Esophagus (tissue), 2 donors: ENCODE data around the gene XPO6. TPM values are rescaled to one million over a fixed set of nuclear protein-coding genes. Genes with fewer than 3 reads are reported as not detected.

Source experiments
- H3K27ac ChIP-seq, 2 donors: one replicate each; pipeline ENCODE4 v1.5.1; 2013; ENCODE audit warnings: low read depth in 2 of 2, mild to moderate bottlenecking in 2 of 2, inconsistent platforms in 1 of 2, low read length in 1 of 2, moderate library complexity in 1 of 2
- H3K27me3 ChIP-seq, 2 donors: one replicate each; pipeline ENCODE4 v1.6.1; 2013; ENCODE audit warnings: low read length in 2 of 2, control low read depth in 1 of 2, mild to moderate bottlenecking in 1 of 2; ENCODE audit not compliant: insufficient read depth in 2 of 2, control insufficient read depth in 1 of 2
- H3K36me3 ChIP-seq, 2 donors: one replicate each; pipeline ENCODE4 v1.6.1; 2013; ENCODE audit warnings: low read length in 1 of 2; ENCODE audit not compliant: control insufficient read depth in 2 of 2, insufficient read depth in 2 of 2
- H3K4me1 ChIP-seq, 2 donors: one replicate each; pipeline ENCODE4 v1.6.1; 2013; ENCODE audit warnings: low read length in 1 of 2; ENCODE audit not compliant: control insufficient read depth in 2 of 2, insufficient read depth in 2 of 2
- H3K4me3 ChIP-seq, 2 donors: one replicate each; pipeline ENCODE4 v1.5.1; 2013; ENCODE audit warnings: low read length in 2 of 2, mild to moderate bottlenecking in 2 of 2, low read depth in 1 of 2, moderate library complexity in 1 of 2
- H3K9me3 ChIP-seq, 2 donors: one replicate each; pipeline ENCODE4 v1.6.1; 2013; ENCODE audit warnings: mild to moderate bottlenecking in 2 of 2, low read depth in 1 of 2, low read length in 1 of 2, moderate library complexity in 1 of 2; ENCODE audit not compliant: control insufficient read depth in 2 of 2, insufficient read depth in 1 of 2
- WGBS, 2 donors: extraction: QIAGEN DNeasy Blood & Tissue Kit; methylation state at CpG; one replicate each; pipeline ENCODE4 v1.1.7; 2013; 5-methylcytosine and 5-hydroxymethylcytosine counted together
- polyA plus RNA-seq, 2 donors: library from polyadenylated mRNA; stranded (reverse); fragments of 200-250 nt; gene quantifications; one replicate each; pipeline ENCODE4 v1.2.3, GENCODE V29; 2013
- donor health status: healthy with polysubstance abuse.
- donor health status: Bipolar disorder and iron deficiency.

XPO6 gene, protein sequence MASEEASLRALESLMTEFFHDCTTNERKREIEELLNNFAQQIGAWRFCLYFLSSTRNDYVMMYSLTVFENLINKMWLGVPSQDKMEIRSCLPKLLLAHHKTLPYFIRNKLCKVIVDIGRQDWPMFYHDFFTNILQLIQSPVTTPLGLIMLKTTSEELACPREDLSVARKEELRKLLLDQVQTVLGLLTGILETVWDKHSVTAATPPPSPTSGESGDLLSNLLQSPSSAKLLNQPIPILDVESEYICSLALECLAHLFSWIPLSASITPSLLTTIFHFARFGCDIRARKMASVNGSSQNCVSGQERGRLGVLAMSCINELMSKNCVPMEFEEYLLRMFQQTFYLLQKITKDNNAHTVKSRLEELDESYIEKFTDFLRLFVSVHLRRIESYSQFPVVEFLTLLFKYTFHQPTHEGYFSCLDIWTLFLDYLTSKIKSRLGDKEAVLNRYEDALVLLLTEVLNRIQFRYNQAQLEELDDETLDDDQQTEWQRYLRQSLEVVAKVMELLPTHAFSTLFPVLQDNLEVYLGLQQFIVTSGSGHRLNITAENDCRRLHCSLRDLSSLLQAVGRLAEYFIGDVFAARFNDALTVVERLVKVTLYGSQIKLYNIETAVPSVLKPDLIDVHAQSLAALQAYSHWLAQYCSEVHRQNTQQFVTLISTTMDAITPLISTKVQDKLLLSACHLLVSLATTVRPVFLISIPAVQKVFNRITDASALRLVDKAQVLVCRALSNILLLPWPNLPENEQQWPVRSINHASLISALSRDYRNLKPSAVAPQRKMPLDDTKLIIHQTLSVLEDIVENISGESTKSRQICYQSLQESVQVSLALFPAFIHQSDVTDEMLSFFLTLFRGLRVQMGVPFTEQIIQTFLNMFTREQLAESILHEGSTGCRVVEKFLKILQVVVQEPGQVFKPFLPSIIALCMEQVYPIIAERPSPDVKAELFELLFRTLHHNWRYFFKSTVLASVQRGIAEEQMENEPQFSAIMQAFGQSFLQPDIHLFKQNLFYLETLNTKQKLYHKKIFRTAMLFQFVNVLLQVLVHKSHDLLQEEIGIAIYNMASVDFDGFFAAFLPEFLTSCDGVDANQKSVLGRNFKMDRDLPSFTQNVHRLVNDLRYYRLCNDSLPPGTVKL
- 10 to 100 TPM; 50.6 to 52.1 TPM for polyA plus RNA-seq

DNA sequence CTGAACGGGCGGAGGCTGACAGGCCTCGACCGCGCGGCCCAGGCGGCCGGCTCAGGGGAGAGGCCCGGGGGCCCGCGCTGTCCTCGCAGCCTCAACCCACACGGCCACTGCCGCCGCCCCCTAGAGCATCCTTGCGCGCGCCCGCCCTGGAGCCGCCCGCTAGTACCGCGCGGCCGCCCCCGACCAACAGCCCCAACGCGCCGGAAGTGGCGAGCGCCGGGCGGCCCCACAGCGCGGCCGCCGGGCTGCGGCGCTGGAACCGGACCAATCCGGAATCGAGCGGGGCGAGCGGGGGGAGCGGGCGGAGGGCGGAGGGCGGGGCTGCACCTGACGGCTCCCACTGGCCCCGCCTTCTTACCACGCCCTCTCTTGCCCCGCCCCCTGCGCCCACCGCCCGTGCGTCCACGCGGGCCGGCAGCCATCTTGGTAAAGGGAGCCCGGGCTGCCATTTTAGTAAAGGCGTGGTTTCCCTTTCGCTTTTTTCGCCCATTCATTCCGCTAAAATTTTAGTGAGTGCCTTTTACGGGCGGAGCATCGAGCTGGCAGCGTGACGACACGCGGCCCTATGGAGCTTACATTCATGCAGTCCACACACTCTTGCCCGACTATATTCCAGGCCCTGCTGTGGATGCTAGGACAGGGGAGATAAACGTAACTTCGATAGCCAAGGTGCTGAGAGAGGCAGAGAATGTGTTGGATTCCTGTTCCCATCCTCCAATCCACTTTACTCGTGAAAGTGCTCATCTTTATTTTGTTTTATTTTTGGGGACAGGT, at the start of gene XPO6:
XPO6 (minus strand) TSS at position 208 of the 774 bp plus-strand sequence. CDS start 597 bp downstream, outside the sequence.
- Histone ChIP-seq H3K4me1 (peaks cover 5 to 8% of the 10 kb centered on the region in 2 donors), H3K27ac (peak within 1 kb of the TSS; percentile 74 to 85), H3K36me3 (peaks cover 0 to 3% of the 10 kb centered on the region in 2 donors), H3K27me3 (no peaks in the 10 kb centered on the region), H3K4me3 (peak within 1 kb of the TSS; percentile 78 to 82), H3K9me3 (no peaks in the 10 kb centered on the region)
- 2 to 3% methylated on average over 58 to 76 of the region's 76 CpGs for WGBS, 2 donors

DNA sequence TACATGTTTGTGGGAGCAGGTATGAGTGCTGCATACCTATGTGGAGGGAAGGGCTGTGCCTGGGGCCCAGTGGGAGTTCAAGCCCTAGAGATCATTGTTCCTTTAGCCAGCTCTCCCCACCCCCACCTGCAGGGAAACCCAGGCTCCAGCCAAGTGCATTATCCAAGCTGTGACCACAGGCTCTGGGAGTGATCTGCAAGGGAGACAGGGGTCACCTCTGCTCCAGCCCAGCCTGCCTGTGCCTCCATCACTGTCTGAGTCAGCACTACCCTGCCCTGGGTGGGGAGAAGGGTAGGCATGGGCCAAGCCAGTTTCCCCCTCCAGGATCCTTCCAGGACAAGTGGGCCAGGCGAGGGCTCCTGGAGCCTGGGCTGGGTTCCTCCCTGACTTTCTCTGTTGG, 48.4 kb upstream of the XPO6 start:
- Histone ChIP-seq H3K27ac (no peak overlapping the region), H3K27me3 (no peaks in the 10 kb centered on the region), H3K4me1 (no peaks in the 10 kb centered on the region)

DNA sequence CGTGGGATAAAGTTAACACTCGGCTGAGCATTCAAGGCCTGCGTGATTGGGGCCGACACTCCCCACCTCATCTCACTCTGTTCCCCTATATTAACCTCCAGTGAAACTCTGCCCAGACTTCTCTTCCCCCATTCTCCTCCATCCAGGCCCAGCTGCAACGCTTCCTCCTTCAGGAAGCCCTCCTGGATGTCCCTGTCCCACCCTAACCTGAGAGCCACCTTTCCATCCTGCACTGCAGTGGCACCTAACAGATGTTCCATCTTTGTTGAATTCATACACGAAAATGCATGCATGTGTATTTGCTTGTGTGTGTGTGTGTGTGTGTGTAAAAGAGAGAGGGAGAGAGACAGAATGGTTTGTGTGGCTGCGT, 48.0 kb upstream of the XPO6 start:
- no peak overlapping the region for H3K4me3 ChIP-seq
- H3K4me1 ChIP-seq: no peaks in the 10 kb centered on the region
- H3K36me3 ChIP-seq: no peaks in the 10 kb centered on the region
- H3K27me3 ChIP-seq: no peaks in the 10 kb centered on the region
- H3K9me3 ChIP-seq: no peaks in the 10 kb centered on the region
- no peak overlapping the region for H3K27ac ChIP-seq
- WGBS, 2 donors: 79 to 84% methylated on average over 7 of the region's 7 CpGs

More for the DNA sequence above, 48.4 kb upstream of the XPO6 start:
- 77 to 79% methylated on average over 1 of the region's 1 CpG for WGBS, 2 donors
- no peaks in the 10 kb centered on the region for H3K9me3 ChIP-seq
- no peaks in the 10 kb centered on the region for H3K36me3 ChIP-seq
- no peak overlapping the region for H3K4me3 ChIP-seq

DNA sequence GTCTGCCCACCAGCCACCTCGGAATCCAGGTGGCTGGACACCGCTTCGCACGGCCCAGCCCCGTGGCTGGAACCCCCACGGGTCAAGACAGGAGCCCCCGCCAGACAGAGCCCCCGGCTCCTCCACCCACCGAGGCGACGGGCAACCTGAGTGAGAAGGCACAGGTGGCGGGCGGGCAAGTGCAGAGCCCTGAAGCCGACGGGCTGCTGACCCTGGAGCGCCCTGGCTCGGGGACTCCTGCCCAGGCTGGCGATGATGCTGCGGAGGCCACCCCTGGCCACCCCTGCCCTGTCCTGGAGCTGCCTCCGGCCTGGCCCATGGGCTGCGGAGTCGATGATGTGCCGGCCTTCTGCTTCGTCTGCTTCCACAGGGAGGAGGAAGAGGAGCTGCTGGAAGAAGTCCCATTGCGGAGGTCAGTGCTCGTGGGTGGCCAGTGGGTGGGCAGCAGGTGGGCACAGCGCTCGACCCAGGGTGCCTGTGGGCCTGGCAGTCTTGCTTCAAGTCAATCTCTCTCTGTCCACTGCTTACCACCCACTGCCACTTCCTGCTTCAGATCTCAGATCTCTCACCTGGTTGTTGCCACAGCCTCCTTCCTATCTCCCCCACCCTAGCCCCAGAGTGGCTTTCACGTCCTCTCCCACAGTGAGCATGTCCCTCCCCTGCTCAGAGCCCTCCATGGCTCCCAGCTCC, 47.5 kb upstream of the XPO6 start:
- no peak overlapping the region for H3K4me3 ChIP-seq

DNA sequence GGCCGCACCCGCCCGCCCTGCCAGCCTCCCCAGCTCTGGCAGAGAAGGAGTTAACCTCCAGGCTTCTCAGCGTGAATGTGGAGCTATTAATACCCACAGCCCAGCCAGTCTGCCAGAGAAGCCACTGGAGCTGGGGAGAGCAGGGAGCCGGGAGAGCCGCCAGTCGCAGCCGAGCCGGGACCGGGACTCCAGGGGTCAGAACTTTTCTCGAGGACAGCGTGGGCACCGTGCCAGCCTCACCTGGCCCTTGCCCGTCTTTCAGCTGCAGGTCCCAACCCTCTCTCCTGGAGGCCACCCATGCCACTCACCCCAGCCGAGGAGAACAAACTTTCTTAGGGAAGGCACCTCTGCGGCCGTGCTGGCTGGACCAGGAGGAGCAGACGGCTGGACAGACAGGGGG, 46.8 kb upstream of the XPO6 start:
- Histone ChIP-seq H3K36me3 (no peaks in the 10 kb centered on the region), H3K4me1 (no peaks in the 10 kb centered on the region), H3K4me3 (no peak overlapping the region), H3K27me3 (no peaks in the 10 kb centered on the region), H3K9me3 (no peaks in the 10 kb centered on the region), H3K27ac (no peak overlapping the region)
- WGBS, 2 donors: 12 to 18% methylated on average over 18 of the region's 18 CpGs

More for the DNA sequence above, 47.5 kb upstream of the XPO6 start:
- H3K36me3 ChIP-seq: no peaks in the 10 kb centered on the region
- no peaks in the 10 kb centered on the region for H3K9me3 ChIP-seq
- H3K4me1 ChIP-seq: no peaks in the 10 kb centered on the region
- H3K27ac ChIP-seq: no peak overlapping the region
- 63 to 64% methylated on average over 27 to 29 of the region's 29 CpGs for WGBS, 2 donors
- H3K27me3 ChIP-seq: no peaks in the 10 kb centered on the region

DNA sequence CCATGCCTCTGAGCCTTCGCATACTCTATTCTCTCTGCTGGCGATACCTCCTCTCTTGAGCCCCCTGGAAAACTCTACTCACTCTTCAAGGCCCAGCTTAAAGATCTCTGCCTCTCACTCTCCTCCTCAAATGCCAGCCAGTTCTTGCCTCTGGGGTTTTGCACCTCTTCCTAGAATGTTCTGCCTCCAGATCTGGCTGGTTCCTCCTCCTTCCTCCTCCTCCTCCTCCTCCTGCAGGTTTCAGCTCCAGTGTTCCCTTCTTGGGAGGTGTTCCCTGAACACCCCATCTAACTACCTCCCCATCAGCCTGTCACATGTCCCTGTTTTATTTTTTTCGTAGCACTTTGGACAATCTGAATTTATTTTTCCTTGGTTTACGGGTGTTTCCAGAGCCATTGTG, 45.5 kb upstream of the XPO6 start:
- H3K4me3 ChIP-seq: no peak overlapping the region
- no peaks in the 10 kb centered on the region for H3K27me3 ChIP-seq
- 75 to 80% methylated on average over 4 of the region's 4 CpGs for WGBS, 2 donors
- no peaks in the 10 kb centered on the region for H3K9me3 ChIP-seq
- no peaks in the 10 kb centered on the region for H3K4me1 ChIP-seq
- H3K36me3 ChIP-seq: no peaks in the 10 kb centered on the region
- no peak overlapping the region for H3K27ac ChIP-seq

DNA sequence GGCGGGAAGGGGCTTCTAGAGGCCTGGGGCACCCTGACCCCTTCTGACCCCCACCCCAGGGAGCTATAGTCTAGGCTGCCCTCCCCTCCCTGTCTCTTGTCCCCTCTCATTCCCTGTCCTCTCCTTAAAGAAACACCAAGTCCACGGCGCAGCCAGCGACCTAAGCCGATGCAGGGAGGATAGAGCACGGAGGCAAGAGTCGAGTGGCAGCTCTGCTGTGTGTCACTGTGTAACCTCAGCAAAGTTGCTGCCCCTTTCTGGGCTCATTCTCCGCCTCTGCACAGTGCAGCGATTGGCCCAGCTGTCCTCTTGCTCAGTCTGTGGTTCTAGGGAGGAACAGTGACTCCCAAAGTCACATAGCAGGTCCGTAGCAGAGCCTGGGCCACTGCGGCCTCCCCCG, 44.1 kb upstream of the XPO6 start:
- H3K4me3 ChIP-seq: no peak overlapping the region
- no peaks in the 10 kb centered on the region for H3K36me3 ChIP-seq
- H3K9me3 ChIP-seq: no peaks in the 10 kb centered on the region
- no peaks in the 10 kb centered on the region for H3K27me3 ChIP-seq
- no peak overlapping the region for H3K27ac ChIP-seq
- WGBS, 2 donors: 85 to 88% methylated on average over 11 to 12 of the region's 12 CpGs
- H3K4me1 ChIP-seq: no peaks in the 10 kb centered on the region

DNA sequence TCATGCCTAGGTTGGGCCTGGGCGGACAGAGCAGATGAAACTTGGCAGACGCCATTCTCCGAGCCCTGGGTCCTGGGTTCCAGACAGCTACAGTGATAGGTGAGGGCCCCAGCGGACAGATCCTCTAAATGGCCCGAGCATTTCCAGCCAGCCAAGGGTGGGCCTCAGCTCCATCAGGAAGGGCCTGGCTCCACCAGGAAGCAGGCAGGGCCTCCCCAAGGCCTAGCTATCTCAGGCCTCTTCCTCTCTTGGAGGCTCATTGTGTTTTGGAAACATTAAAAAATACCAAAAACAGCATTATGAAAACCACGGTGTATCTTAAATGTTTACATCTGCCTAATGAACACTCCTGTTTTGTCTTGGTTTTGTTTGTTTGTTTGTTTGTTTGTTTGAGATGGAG, 42.4 kb upstream of the XPO6 start:
- no peaks in the 10 kb centered on the region for H3K9me3 ChIP-seq
- no peak overlapping the region for H3K4me3 ChIP-seq
- no peaks in the 10 kb centered on the region for H3K27me3 ChIP-seq
- no peaks in the 10 kb centered on the region for H3K36me3 ChIP-seq
- H3K4me1 ChIP-seq: no peaks in the 10 kb centered on the region
- H3K27ac ChIP-seq: no peak overlapping the region
- 90 to 93% methylated on average over 6 of the region's 6 CpGs for WGBS, 2 donors
